NB4 (cell line): ENCODE data around the gene SOS2.

Source experiments
- CTCF ChIP-seq: IDR thresholded peaks from one replicate; pipeline ENCODE4 v1.5.1; 2012; ENCODE audit warnings: low read depth, low read length
- MAX ChIP-seq: IDR thresholded peaks from 2 replicates; pipeline ENCODE4 v1.6.1; 2011; ENCODE audit warnings: low read depth, low read length
- MYC ChIP-seq: IDR thresholded peaks from 2 replicates; pipeline ENCODE4 v1.6.1; 2011; ENCODE audit warnings: low read depth, low read length
- POLR2A ChIP-seq: IDR thresholded peaks from 2 replicates; pipeline ENCODE4 v1.6.1; 2011; ENCODE audit warnings: mild to moderate bottlenecking; ENCODE audit not compliant: insufficient read length; ENCODE audit errors: extremely low read depth

GRCh38 chr14:50198499-50198898, 32.9 kb downstream of the SOS2 start:
- TF ChIP-seq POLR2A (no peak), CTCF (no peak), MAX (no peak), MYC (no peak)
